Tongue (tissue), 2 donors: ENCODE data around the gene PIP4K2B. TPM values are rescaled to one million over a fixed set of nuclear protein-coding genes. Genes with fewer than 3 reads are reported as not detected.
A peak's percentile ranks its signal among the peaks of the same experiment; 100 is the strongest.

Experiments
- DNase-seq: peaks from one replicate; pipeline ENCODE4 v3.0.0-alpha.2; 2015
- total RNA-seq: library from RNA; depleted of rRNA; stranded (reverse); fragments of >200 nt; gene quantifications from one replicate; pipeline ENCODE4 v1.2.3, GENCODE V29; 2014

Gene PIP4K2B
- total RNA-seq, 1 donor from 2014 or later = 81.4 TPM

GRCh38 chr17:38746004-38746848, 53.1 kb downstream of the PIP4K2B start:
- peak; percentile 35 for DNase-seq

- peak; percentile 44 for DNase-seq
Observed at GRCh38 chr17:38745545-38745944, 53.8 kb downstream of the PIP4K2B start.

- peak; percentile 35 for DNase-seq
Observed at GRCh38 chr17:38743556-38744171, 55.7 kb downstream of the PIP4K2B start.

- peak; percentile 98 for DNase-seq
Observed at GRCh38 chr17:38742411-38743308, 56.7 kb downstream of the PIP4K2B start.

GRCh38 chr17:38741921-38742410, 57.4 kb downstream of the PIP4K2B start:
- peak; percentile 90 for DNase-seq

- peak; percentile 74 for DNase-seq
Observed at GRCh38 chr17:38741461-38741860, 57.9 kb downstream of the PIP4K2B start.

- no peak for DNase-seq
Observed at GRCh38 chr17:38740806-38741205, 58.5 kb downstream of the PIP4K2B start.

- DNase-seq = no peak
Observed at GRCh38 chr17:38740044-38740443, 59.3 kb downstream of the PIP4K2B start.

GRCh38 chr17:38739305-38739704, 60.1 kb downstream of the PIP4K2B start:
- no peak for DNase-seq

- no peak for DNase-seq
Observed at GRCh38 chr17:38738686-38739085, 60.7 kb downstream of the PIP4K2B start.

GRCh38 chr17:38738007-38738662, 61.2 kb downstream of the PIP4K2B start:
- DNase-seq = no peak

- DNase-seq = peak; percentile 82
Observed at GRCh38 chr17:38735161-38735997, 64.0 kb downstream of the PIP4K2B start.

- no peak for DNase-seq
Observed at GRCh38 chr17:38733982-38734973, 65.1 kb downstream of the PIP4K2B start.

GRCh38 chr17:38733282-38733981, 65.9 kb downstream of the PIP4K2B start:
- DNase-seq = no peak

GRCh38 chr17:38732376-38733281, 66.7 kb downstream of the PIP4K2B start:
- no peak for DNase-seq

GRCh38 chr17:38731526-38732294, 67.6 kb downstream of the PIP4K2B start:
- DNase-seq = no peak
